ENCODE data around the gene NAA16.
"Not testable (repeated sequence)": the region's sequence is repeated elsewhere in the genome, so short reads cannot be mapped to it uniquely, and the experiment has no call there.

The NAA16 gene

DNA sequence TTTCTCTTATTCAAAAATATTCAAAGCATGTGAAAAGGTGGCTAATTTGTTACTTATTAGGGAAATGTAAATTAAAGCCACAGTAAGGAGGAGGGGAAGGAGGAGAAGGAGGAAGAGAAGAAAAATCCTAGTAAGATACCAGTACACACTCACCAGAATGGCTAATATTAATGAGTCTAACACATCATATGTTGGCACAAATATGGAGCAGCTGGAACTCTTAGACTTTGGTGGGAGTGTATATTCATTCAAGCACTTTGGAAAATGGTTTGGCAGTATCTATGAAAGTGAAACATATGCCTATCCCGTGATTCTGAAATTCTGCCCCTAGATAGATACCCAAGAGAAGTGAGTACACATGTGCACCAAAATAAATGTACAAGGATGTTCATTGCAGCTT is 108.1 kb downstream of the NAA16 start:
- DNase-seq (ENCODE audit: low read depth) = no peak
- H3K4me3 ChIP-seq (ENCODE audit: control insufficient read depth, low read depth, low read length) = no peak overlapping the region
- TF ChIP-seq, protein P1, sequence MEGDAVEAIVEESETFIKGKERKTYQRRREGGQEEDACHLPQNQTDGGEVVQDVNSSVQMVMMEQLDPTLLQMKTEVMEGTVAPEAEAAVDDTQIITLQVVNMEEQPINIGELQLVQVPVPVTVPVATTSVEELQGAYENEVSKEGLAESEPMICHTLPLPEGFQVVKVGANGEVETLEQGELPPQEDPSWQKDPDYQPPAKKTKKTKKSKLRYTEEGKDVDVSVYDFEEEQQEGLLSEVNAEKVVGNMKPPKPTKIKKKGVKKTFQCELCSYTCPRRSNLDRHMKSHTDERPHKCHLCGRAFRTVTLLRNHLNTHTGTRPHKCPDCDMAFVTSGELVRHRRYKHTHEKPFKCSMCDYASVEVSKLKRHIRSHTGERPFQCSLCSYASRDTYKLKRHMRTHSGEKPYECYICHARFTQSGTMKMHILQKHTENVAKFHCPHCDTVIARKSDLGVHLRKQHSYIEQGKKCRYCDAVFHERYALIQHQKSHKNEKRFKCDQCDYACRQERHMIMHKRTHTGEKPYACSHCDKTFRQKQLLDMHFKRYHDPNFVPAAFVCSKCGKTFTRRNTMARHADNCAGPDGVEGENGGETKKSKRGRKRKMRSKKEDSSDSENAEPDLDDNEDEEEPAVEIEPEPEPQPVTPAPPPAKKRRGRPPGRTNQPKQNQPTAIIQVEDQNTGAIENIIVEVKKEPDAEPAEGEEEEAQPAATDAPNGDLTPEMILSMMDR (conservative IDR thresholded peaks at IDR 0.05; ENCODE audit: control insufficient read depth, insufficient read depth, low read depth, low read length) = no peak

DNA sequence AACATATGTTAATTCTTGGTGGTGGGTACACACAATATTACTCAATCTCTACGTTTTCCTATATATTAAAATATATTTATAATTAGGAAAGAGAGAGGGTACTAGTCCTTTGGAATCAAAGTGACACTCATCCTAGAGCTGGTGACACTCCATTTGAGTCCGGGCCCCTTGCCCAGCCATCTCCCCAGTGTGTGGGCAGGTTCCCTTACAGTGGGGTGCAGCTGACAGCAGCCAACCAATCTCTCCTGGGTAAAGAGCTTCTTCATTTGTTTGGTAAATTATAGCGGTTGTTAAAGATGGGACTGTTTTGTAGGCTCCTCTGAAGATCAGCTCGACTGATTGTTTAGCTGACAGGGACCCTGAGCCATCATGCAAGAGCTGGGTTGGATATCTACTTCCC is 109.1 kb downstream of the NAA16 start:
- H3K4me3 ChIP-seq (ENCODE audit: control insufficient read depth, low read depth, low read length) = no peak overlapping the region
- DNase-seq (ENCODE audit: low read depth) = no peak
- TF ChIP-seq, protein P1 (conservative IDR thresholded peaks at IDR 0.05; ENCODE audit: control insufficient read depth, insufficient read depth, low read depth, low read length) = no peak

DNA sequence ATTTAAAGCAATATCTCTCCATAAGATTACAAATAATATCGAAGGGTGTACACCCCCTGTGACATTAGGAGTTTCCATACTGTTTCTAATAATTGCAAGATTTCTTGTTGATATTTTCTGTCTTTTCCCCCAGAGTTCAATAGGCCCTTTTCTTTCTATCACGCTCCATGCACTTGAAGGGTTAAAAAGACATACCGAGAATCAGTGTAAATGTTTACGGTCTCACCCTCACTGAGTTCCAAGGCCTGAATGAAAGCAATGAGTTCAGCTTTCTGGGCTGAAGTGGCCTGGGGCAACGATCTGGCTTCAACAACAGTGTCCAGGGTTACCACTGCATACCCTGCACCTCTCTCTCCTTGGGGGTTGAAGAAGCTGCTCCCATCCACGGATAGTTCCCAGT is 110.3 kb downstream of the NAA16 start:
- H3K4me3 ChIP-seq (ENCODE audit: control insufficient read depth, low read depth, low read length) = not testable (repeated sequence)

DNA sequence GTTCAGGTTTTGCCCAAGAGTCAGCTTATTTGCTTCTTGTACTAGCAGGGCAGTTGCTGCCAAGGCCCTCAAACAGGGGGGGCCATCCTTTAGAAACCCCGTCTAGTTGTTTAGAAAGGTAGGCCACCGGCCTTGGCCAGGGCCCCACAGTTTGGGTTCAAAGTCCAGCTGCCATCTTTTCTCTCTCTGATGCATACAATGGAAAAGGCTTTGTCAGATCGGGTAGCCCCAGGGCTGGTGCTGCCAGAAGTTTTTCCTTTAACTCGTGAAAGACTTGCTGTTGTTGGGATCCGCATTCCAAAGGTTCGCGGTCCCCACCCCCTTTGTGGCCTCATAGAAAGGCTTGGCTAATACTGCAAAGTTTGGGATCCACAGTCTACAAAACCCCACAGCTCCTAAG is 110.9 kb downstream of the NAA16 start:
- not testable (repeated sequence) for H3K4me3 ChIP-seq (ENCODE audit: control insufficient read depth, low read depth, low read length)

More for the DNA sequence above, 110.3 kb downstream of the NAA16 start:
- DNase-seq (ENCODE audit: low read depth) = not testable (repeated sequence)

DNA sequence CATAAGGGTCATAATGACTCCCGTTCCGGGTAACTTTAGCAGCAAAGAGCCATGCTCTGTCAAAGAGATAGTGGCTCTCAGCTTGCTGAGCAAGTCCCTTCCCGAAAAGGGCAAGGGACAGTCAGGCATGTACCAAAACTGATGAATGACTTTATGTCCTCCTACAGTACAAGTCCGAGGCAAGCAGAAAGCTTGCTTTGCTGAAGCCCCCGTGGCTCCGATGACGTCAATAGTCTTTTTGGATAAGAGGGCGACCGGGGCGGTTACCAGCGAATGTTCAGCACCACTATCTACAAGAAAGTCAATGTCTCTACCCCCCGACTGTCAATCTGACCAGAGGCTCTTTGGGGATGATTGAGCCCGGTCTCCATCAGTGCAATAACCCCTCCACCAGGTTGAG is 112.2 kb downstream of the NAA16 start:
- DNase-seq (ENCODE audit: low read depth) = not testable (repeated sequence)

More for the DNA sequence above, 110.9 kb downstream of the NAA16 start:
- DNase-seq (ENCODE audit: low read depth) = not testable (repeated sequence)

DNA sequence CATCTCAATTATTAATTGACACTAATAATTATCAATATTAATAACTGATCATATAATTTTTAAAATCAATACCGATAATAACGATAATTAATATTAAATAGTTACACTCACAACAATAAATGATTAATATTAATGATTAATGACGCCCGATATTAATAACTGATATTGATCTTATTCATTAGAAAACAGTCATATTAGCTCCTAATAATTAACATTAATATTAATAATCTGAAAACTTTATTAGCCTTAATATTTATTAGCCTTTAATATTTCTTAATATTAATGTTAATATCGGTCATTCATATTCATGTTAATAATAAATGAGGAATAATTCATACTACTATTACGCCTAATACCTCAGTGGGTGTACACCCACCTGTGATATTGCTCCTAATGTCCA is 113.6 kb downstream of the NAA16 start:
- not testable (repeated sequence) for DNase-seq (ENCODE audit: low read depth); H3K4me3 ChIP-seq (ENCODE audit: control insufficient read depth, low read depth, low read length)

More for the DNA sequence above, 112.2 kb downstream of the NAA16 start:
- not testable (repeated sequence) for H3K4me3 ChIP-seq (ENCODE audit: control insufficient read depth, low read depth, low read length)

DNA sequence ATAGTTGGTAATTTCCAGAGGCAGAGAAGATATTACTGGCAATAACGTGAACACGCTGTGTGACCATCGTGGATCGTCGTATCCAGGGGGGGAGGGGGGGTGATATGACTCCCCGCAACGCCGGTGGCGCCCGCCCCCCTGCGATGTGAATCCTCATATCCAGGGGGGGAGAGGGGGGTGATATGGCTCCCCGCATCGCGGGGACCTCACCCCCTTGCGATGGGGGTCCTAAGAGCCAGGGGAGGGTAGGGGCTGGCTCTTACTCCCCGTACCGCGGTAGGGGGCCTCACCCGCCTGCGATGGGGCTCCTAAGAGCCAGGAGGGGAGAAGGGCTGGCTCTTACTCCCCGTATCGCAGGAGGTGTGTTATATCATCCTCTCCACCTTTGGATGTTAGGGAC is 115.0 kb downstream of the NAA16 start:
- TF ChIP-seq, protein P1 (conservative IDR thresholded peaks at IDR 0.05; ENCODE audit: control insufficient read depth, insufficient read depth, low read depth, low read length) = no peak
- no peak overlapping the region for H3K4me3 ChIP-seq (ENCODE audit: control insufficient read depth, low read depth, low read length)
- no peak for DNase-seq (ENCODE audit: low read depth)
